ENCODE measurements around the gene CCS.

GRCh38 chr11:66651016-66651415 is 58.0 kb downstream of the CCS start:
- TF ChIP-seq CTCF (IDR thresholded peaks at IDR 0.05) (no peak), POLR2A (IDR thresholded peaks at IDR 0.05) (no peak)

All from esophagus squamous epithelium (tissue), 4 donors.